Mammary epithelial cell (primary cell): ENCODE results near the gene SPATC1L.

ENCODE experiments used
- EZH2 ChIP-seq: IDR thresholded peaks from 2 replicates; pipeline ENCODE4 v1.6.1; 2012; ENCODE audit warnings: low read length, inconsistent platforms, borderline replicate concordance
- TF ChIP-seq, protein P1 (sequence below), 2 donors: IDR thresholded peaks in 1 of 2; conservative IDR thresholded peaks in 1 of 2; 2 replicates each; pipeline ENCODE4 v1.5.1; 2011 to 2012; ENCODE audit warnings: inconsistent platforms in 2 of 2, low read length in 2 of 2, mild to moderate bottlenecking in 2 of 2, control low read depth in 1 of 2, low read depth in 1 of 2; ENCODE audit not compliant: insufficient read depth in 1 of 2; ENCODE audit errors: extremely low read depth in 1 of 2

DNA sequence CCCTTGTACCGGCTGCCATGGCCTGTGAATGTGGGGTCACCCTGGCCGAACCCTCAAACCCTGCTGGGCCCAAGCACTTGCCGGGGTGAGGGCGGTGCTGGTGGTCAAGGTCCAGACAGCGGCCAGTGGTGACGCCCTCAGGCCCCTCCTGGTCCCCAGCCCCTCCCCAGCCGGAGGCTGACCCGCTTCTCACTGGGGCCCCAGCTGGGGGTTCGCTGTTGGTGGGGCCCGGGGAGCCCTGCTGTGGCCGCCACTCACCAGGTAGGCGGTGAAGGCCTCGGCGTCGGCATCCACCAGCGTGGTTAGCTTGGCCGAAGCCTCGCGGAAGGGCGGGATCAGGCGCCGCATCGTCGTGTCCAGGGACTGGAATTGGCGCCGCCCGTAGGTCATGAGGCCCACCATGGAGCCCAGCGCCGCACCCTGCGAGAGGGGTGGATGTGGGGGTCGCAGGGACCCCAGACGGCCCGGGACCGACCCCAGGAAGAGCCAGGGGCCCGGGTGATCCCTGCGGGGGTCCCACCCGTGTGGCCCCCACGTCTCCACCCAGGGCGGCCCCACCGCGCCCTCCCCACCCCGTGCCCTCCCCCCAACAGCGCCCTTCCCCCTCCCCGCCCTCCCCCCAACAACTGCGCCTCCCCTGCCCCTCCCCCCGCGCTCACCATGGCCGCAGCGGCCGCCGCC lies 39.0 kb downstream of the SPATC1L start:
- TF ChIP-seq, protein P1, sequence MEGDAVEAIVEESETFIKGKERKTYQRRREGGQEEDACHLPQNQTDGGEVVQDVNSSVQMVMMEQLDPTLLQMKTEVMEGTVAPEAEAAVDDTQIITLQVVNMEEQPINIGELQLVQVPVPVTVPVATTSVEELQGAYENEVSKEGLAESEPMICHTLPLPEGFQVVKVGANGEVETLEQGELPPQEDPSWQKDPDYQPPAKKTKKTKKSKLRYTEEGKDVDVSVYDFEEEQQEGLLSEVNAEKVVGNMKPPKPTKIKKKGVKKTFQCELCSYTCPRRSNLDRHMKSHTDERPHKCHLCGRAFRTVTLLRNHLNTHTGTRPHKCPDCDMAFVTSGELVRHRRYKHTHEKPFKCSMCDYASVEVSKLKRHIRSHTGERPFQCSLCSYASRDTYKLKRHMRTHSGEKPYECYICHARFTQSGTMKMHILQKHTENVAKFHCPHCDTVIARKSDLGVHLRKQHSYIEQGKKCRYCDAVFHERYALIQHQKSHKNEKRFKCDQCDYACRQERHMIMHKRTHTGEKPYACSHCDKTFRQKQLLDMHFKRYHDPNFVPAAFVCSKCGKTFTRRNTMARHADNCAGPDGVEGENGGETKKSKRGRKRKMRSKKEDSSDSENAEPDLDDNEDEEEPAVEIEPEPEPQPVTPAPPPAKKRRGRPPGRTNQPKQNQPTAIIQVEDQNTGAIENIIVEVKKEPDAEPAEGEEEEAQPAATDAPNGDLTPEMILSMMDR (conservative IDR thresholded peaks at IDR 0.05 in 1 of 2, IDR thresholded peaks at IDR 0.05 in 1 of 2; ENCODE audit: extremely low read depth in 1 of 2, insufficient read depth in 1 of 2, low read depth in 1 of 2, low read length in 2 of 2), result no peak
- no peak for TF ChIP-seq EZH2
